Karpas-422 (cell line): ENCODE data around the gene CCNT1. TPM values are rescaled to one million over a fixed set of nuclear protein-coding genes. Genes with fewer than 3 reads are reported as not detected.
"Not testable (repeated sequence)": the region's sequence is repeated elsewhere in the genome, so short reads cannot be mapped to it uniquely, and the experiment has no call there.

Source experiments
- DNase-seq: peaks from one replicate; pipeline ENCODE4 v3.0.0-alpha.2; 2015
- H2AFZ ChIP-seq: fragments of 200-600 bp; sonication (generic); 2 replicates; pipeline ENCODE4 v1.6.1; 2014; ENCODE audit warnings: antibody characterized with exemption, low read length, mixed read lengths
- H3K27ac ChIP-seq: fragments of 200-600 bp; sonication (generic); 2 replicates; pipeline ENCODE4 v1.5.1; 2014; ENCODE audit warnings: mild to moderate bottlenecking, low read length, moderate library complexity
- H3K27me3 ChIP-seq: fragments of 200-600 bp; sonication (generic); 2 replicates; pipeline ENCODE4 v1.6.1; 2014; ENCODE audit warnings: low read length, mixed read lengths
- H3K36me3 ChIP-seq: fragments of 200-600 bp; sonication (generic); 2 replicates; pipeline ENCODE4 v1.6.1; 2014; ENCODE audit warnings: low read length, mixed read lengths; ENCODE audit not compliant: insufficient read depth
- H3K4me1 ChIP-seq: fragments of 200-600 bp; sonication (generic); 2 replicates; pipeline ENCODE4 v1.6.1; 2014; ENCODE audit warnings: mild to moderate bottlenecking, low read length, mixed read lengths
- H3K4me2 ChIP-seq: fragments of 200-600 bp; sonication (generic); 2 replicates; pipeline ENCODE4 v1.6.1; 2014; ENCODE audit warnings: low read length, low read depth, mild to moderate bottlenecking; ENCODE audit not compliant: poor library complexity, severe bottlenecking
- H3K4me3 ChIP-seq: fragments of 200-600 bp; sonication (generic); 2 replicates; pipeline ENCODE4 v1.5.1; 2014; ENCODE audit warnings: mild to moderate bottlenecking, antibody characterized with exemption, low read length, mixed read lengths
- H3K79me2 ChIP-seq: fragments of 200-600 bp; sonication (generic); 2 replicates; pipeline ENCODE4 v1.6.1; 2014; ENCODE audit warnings: mild to moderate bottlenecking, low read length, mixed read lengths
- H3K9ac ChIP-seq: fragments of 200-600 bp; sonication (generic); 2 replicates; pipeline ENCODE4 v1.6.0; 2014; ENCODE audit warnings: low read length
- H3K9me2 ChIP-seq: fragments of 200-600 bp; sonication (generic), shearing (Covaris generic); replicated peaks from 2 replicates; pipeline ENCODE4 v1.6.0; 2014; ENCODE audit warnings: mild to moderate bottlenecking, low read length, moderate library complexity; ENCODE audit not compliant: insufficient read depth
- H3K9me3 ChIP-seq: fragments of 300-700, 200-600 bp; sonication (generic); 2 replicates; pipeline ENCODE4 v1.6.1; 2014; ENCODE audit warnings: low read length, mixed read lengths
- H4K20me1 ChIP-seq: fragments of 200-600 bp; sonication (generic); 2 replicates; pipeline ENCODE4 v1.6.1; 2014; ENCODE audit warnings: mild to moderate bottlenecking, antibody characterized with exemption, low read length, low read depth; ENCODE audit not compliant: insufficient read depth
- total RNA-seq: library from RNA; depleted of rRNA; stranded (reverse); fragments of >200 nt; shearing (Covaris generic); gene quantifications from 2 replicates; pipeline ENCODE4 v1.2.3, GENCODE V29; 2014; ENCODE audit warnings: low replicate concordance

The CCNT1 gene
- total RNA-seq, 1 experiment from 2014 or later: 39.2 TPM

DNA sequence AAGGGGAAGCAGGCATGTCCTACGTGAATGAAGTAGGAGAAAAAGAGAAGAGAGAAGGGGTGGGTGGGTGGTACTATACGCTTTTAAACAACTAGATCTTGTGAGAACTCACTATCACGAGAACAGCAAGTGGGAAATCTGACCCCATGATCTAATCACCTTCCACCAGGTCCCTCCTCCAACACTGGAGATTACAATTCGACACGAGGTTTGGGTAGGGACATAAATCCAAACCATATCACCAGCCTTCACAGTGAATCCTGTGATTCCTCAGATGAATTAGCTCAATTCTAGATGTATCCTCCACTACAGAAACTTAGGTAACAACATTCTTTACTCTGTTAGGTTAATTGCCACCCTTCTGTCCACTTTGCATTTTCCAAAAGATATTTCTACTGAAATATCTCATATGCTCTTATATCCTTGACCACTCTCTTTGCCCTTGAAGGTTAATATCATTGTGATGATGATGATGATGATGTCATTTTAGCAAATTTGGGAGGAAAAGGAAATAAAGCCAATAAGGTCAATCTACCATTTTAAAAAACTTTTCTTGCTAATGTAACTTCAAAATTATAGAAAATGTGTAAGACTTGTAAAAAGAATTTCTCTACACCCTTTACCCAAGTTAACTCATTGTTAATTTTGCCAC lies 23.2 kb upstream of the CCNT1 start:
- Histone ChIP-seq H3K27me3 (no peaks in the 10 kb centered on the region), H2AFZ (peak overlapping the region; percentile 24; the same call in 1 of the 2 replicates), H3K4me2 (no peak overlapping the region), H3K9ac (no peak overlapping the region), H3K4me3 (no peak overlapping the region), H3K79me2 (no peaks in the 10 kb centered on the region), H3K27ac (no peak overlapping the region), H3K36me3 (no peaks in the 10 kb centered on the region), H3K9me3 (no peaks in the 10 kb centered on the region), H3K9me2 (no peaks in the 10 kb centered on the region), H4K20me1 (no peaks in the 10 kb centered on the region), H3K4me1 (no peaks in the 10 kb centered on the region)
- no peak for DNase-seq

DNA sequence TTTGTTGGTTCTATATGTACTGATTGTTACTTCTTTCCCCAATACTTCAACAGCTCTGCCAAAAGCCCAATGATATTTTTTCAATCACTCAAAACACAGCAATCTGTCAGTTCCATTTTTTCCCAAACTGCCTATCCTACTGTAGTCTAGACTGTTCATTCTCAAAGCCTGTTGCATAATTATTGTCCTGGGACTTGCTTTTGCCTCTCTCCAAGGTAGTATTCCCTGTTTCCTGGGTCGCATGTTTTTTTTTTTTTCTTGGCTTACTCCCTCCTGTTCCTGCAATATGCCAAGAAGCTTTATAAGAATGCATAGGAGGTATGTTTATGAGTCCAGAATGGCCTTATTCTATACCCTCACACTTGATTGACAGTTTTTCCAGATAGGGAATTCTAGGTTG lies 19.9 kb upstream of the CCNT1 start:
- no peak overlapping the region for H3K4me3 ChIP-seq
- no peak overlapping the region for H2AFZ ChIP-seq
- no peak overlapping the region for H3K27ac ChIP-seq
- H3K9me3 ChIP-seq: no peaks in the 10 kb centered on the region
- no peak for DNase-seq
- no peaks in the 10 kb centered on the region for H3K4me1 ChIP-seq
- H4K20me1 ChIP-seq: no peaks in the 10 kb centered on the region
- H3K4me2 ChIP-seq: no peak overlapping the region
- no peak overlapping the region for H3K9ac ChIP-seq
- H3K27me3 ChIP-seq: no peaks in the 10 kb centered on the region
- no peaks in the 10 kb centered on the region for H3K79me2 ChIP-seq
- H3K36me3 ChIP-seq: no peaks in the 10 kb centered on the region
- no peaks in the 10 kb centered on the region for H3K9me2 ChIP-seq

GRCh38 chr12:48728807-48729206 lies 12.3 kb upstream of the CCNT1 start:
- Histone ChIP-seq H3K9ac (no peak overlapping the region), H3K9me2 (no peaks in the 10 kb centered on the region), H4K20me1 (no peaks in the 10 kb centered on the region), H3K9me3 (no peaks in the 10 kb centered on the region), H3K27me3 (no peaks in the 10 kb centered on the region), H3K27ac (no peak overlapping the region), H3K79me2 (no peaks in the 10 kb centered on the region), H3K4me3 (no peak overlapping the region), H3K4me1 (no peaks in the 10 kb centered on the region), H3K4me2 (no peak overlapping the region), H3K36me3 (no peaks in the 10 kb centered on the region), H2AFZ (no peak overlapping the region)
- DNase-seq: no peak

- not testable (repeated sequence) for H3K4me3 ChIP-seq, H3K4me1 ChIP-seq, H3K9me2 ChIP-seq, H3K27ac ChIP-seq, H3K36me3 ChIP-seq, H3K79me2 ChIP-seq, H2AFZ ChIP-seq, H3K27me3 ChIP-seq, H4K20me1 ChIP-seq, H3K9ac ChIP-seq, H3K9me3 ChIP-seq, H3K4me2 ChIP-seq, DNase-seq
These were observed 4.2 kb upstream of the CCNT1 start for GRCh38 chr12:48720737-48721136.

GRCh38 chr12:48720171-48720570 lies 3.7 kb upstream of the CCNT1 start:
- Histone ChIP-seq H3K79me2 (peaks cover 13% of the 10 kb centered on the region), H3K4me1 (peaks cover 13% of the 10 kb centered on the region)
- not testable (repeated sequence) for H3K9me2 ChIP-seq, H4K20me1 ChIP-seq, H3K4me3 ChIP-seq, H3K27me3 ChIP-seq, H3K9ac ChIP-seq, H3K36me3 ChIP-seq, H3K27ac ChIP-seq, DNase-seq, H3K9me3 ChIP-seq, H3K4me2 ChIP-seq, H2AFZ ChIP-seq

GRCh38 chr12:48719002-48719401 lies 2.5 kb upstream of the CCNT1 start:
- H3K27me3 ChIP-seq, H3K9me3 ChIP-seq, DNase-seq, H3K9ac ChIP-seq, H3K36me3 ChIP-seq, H2AFZ ChIP-seq, H3K4me3 ChIP-seq, H3K27ac ChIP-seq, H3K4me2 ChIP-seq, H3K9me2 ChIP-seq, H4K20me1 ChIP-seq: not testable (repeated sequence)
- Histone ChIP-seq H3K79me2 (peaks cover 25% of the 10 kb centered on the region), H3K4me1 (peaks cover 25% of the 10 kb centered on the region)

- no peak overlapping the region for H2AFZ ChIP-seq
- no peaks in the 10 kb centered on the region for H3K9me2 ChIP-seq
- H3K4me2 ChIP-seq: peak overlapping the region; percentile 74
- H3K4me3 ChIP-seq: peak overlapping the region; percentile 64
- H3K36me3 ChIP-seq: peaks cover 21% of the 10 kb centered on the region; the same call in 1 of the 2 replicates
- no peaks in the 10 kb centered on the region for H3K27me3 ChIP-seq
- H4K20me1 ChIP-seq: peaks cover 7% of the 10 kb centered on the region
- H3K27ac ChIP-seq: peak overlapping the region; percentile 72
- DNase-seq: peak; percentile 44
- peak overlapping the region; percentile 75 for H3K9ac ChIP-seq
- peaks cover 5% of the 10 kb centered on the region; the same call in 1 of the 2 replicates for H3K9me3 ChIP-seq
- peaks cover 26% of the 10 kb centered on the region for H3K4me1 ChIP-seq
- H3K79me2 ChIP-seq: peaks cover 41% of the 10 kb centered on the region
These were observed 767 bp upstream of the CCNT1 start for GRCh38 chr12:48717252-48717695.

GRCh38 chr12:48716168-48716492 lies 377 bp downstream of the CCNT1 start:
- H3K4me3 ChIP-seq: peak overlapping the region; percentile 95
- H2AFZ ChIP-seq: peak overlapping the region; percentile 44; the same call in 1 of the 2 replicates
- H4K20me1 ChIP-seq: peaks cover 7% of the 10 kb centered on the region
- peak overlapping the region; percentile 100 for H3K4me2 ChIP-seq
- peaks cover 24% of the 10 kb centered on the region; the same call in 1 of the 2 replicates for H3K36me3 ChIP-seq
- no peak for DNase-seq
- peak overlapping the region; percentile 93 for H3K9ac ChIP-seq
- no peaks in the 10 kb centered on the region for H3K9me2 ChIP-seq
- peak overlapping the region; percentile 74 for H3K27ac ChIP-seq
- peaks cover 51% of the 10 kb centered on the region for H3K79me2 ChIP-seq
- H3K9me3 ChIP-seq: peaks cover 5% of the 10 kb centered on the region; the same call in 1 of the 2 replicates
- peaks cover 26% of the 10 kb centered on the region for H3K4me1 ChIP-seq
- H3K27me3 ChIP-seq: no peaks in the 10 kb centered on the region
